Trophoblast cell (in vitro differentiated cells and primary cell): ENCODE measurements around the gene CC2D2A.
A peak's percentile ranks its signal among the peaks of the same experiment; 100 is the strongest.

Experiments used
- DNase-seq, 2 donors: peaks; one replicate each; pipeline ENCODE4 v3.0.0-alpha.2; 2016
- H2AFZ ChIP-seq: 2 replicates; pipeline ENCODE4 v1.6.1; 2013; ENCODE audit warnings: low read length, moderate library complexity, mild to moderate bottlenecking; ENCODE audit not compliant: insufficient read depth, poor library complexity
- H2AK5ac ChIP-seq: 2 replicates; pipeline ENCODE4 v1.6.1; 2013; ENCODE audit warnings: mild to moderate bottlenecking, low read length
- H2BK120ac ChIP-seq: 2 replicates; pipeline ENCODE4 v1.6.1; 2013; ENCODE audit warnings: low read length, mild to moderate bottlenecking, moderate library complexity; ENCODE audit not compliant: insufficient read depth, poor library complexity
- H2BK12ac ChIP-seq: 2 replicates; pipeline ENCODE4 v1.6.1; 2013; ENCODE audit warnings: mild to moderate bottlenecking, low read length, moderate library complexity
- H2BK5ac ChIP-seq: 2 replicates; pipeline ENCODE4 v1.6.1; 2013; ENCODE audit warnings: low read length, low read depth, moderate library complexity, mild to moderate bottlenecking; ENCODE audit not compliant: poor library complexity
- H3K14ac ChIP-seq: 2 replicates; pipeline ENCODE4 v1.6.1; 2013; ENCODE audit warnings: mild to moderate bottlenecking, low read length
- H3K18ac ChIP-seq: 2 replicates; pipeline ENCODE4 v1.6.1; 2013; ENCODE audit warnings: mild to moderate bottlenecking, low read length
- H3K23ac ChIP-seq: 2 replicates; pipeline ENCODE4 v1.6.1; 2013; ENCODE audit warnings: low read length
- H3K27ac ChIP-seq: 2 replicates; pipeline ENCODE4 v1.5.1; 2013; ENCODE audit warnings: low read depth, mild to moderate bottlenecking, inconsistent platforms, low read length, moderate library complexity
- H3K27me3 ChIP-seq: 2 replicates; pipeline ENCODE4 v1.6.1; 2013; ENCODE audit warnings: inconsistent platforms, mild to moderate bottlenecking, low read length, moderate library complexity; ENCODE audit not compliant: insufficient read depth
- H3K36me3 ChIP-seq, 2 experiments: 1 replicate in 1 of 2; 2 replicates in 1 of 2; pipeline ENCODE4 v1.6.1; 2013; ENCODE audit warnings: low read length in 2 of 2, mild to moderate bottlenecking in 2 of 2, moderate library complexity in 1 of 2; ENCODE audit not compliant: insufficient read depth in 2 of 2, control insufficient read depth in 1 of 2
- H3K4ac ChIP-seq: 2 replicates; pipeline ENCODE4 v1.6.1; 2013; ENCODE audit warnings: low read depth, mild to moderate bottlenecking, low read length, moderate library complexity
- H3K4me1 ChIP-seq, 2 experiments: 1 replicate in 1 of 2; 2 replicates in 1 of 2; pipeline ENCODE4 v1.6.1; 2013; ENCODE audit warnings: low read length in 2 of 2, mild to moderate bottlenecking in 2 of 2, moderate library complexity in 1 of 2; ENCODE audit not compliant: insufficient read depth in 2 of 2, control insufficient read depth in 1 of 2
- H3K4me2 ChIP-seq: 2 replicates; pipeline ENCODE4 v1.6.1; 2013; ENCODE audit warnings: inconsistent platforms, mild to moderate bottlenecking, low read length, moderate library complexity
- H3K4me3 ChIP-seq: 2 replicates; pipeline ENCODE4 v1.5.1; 2013; ENCODE audit warnings: mild to moderate bottlenecking, low read depth, low read length, inconsistent platforms
- H3K79me1 ChIP-seq: one replicate; pipeline ENCODE4 v1.6.1; 2013; ENCODE audit warnings: low read length
- H3K79me2 ChIP-seq: 2 replicates; pipeline ENCODE4 v1.6.1; 2013; ENCODE audit warnings: low read length, mild to moderate bottlenecking; ENCODE audit not compliant: control insufficient read depth, insufficient read depth, poor library complexity
- H3K9ac ChIP-seq: 2 replicates; pipeline ENCODE4 v1.6.1; 2013; ENCODE audit warnings: mild to moderate bottlenecking, low read length
- H3K9me3 ChIP-seq: 2 replicates; pipeline ENCODE4 v1.6.1; 2013; ENCODE audit warnings: low read depth, mild to moderate bottlenecking, control low read depth, inconsistent platforms, low read length; ENCODE audit not compliant: insufficient read depth
- H4K12ac ChIP-seq: 2 replicates; pipeline ENCODE4 v1.6.1; 2013; ENCODE audit warnings: low read depth, mild to moderate bottlenecking, low read length, moderate library complexity
- H4K8ac ChIP-seq: 2 replicates; pipeline ENCODE4 v1.6.1; 2013; ENCODE audit warnings: low read depth, mild to moderate bottlenecking, low read length, moderate library complexity
- H4K91ac ChIP-seq: one replicate; pipeline ENCODE4 v1.6.1; 2013; ENCODE audit warnings: low read depth, mild to moderate bottlenecking, low read length, moderate library complexity
- WGBS: extraction: QIAGEN DNeasy Blood & Tissue Kit; methylation state at CpG from one replicate; pipeline ENCODE4 v1.1.7; 2013; ENCODE audit warnings: missing lambda C conversion rate; ENCODE audit not compliant: insufficient read length, insufficient coverage; ENCODE audit errors: extremely low coverage; 5-methylcytosine and 5-hydroxymethylcytosine counted together

The CC2D2A gene

GRCh38 chr4:15569746-15570145 is 100.1 kb downstream of the CC2D2A start:
- H2BK12ac ChIP-seq: no peak overlapping the region
- no peak overlapping the region for H3K4me3 ChIP-seq
- WGBS: no CpG with 5 or more reads among the region's 5 CpGs
- no peak overlapping the region for H4K12ac ChIP-seq
- no peak overlapping the region for H2AK5ac ChIP-seq
- no peak overlapping the region for H3K9ac ChIP-seq
- no peak overlapping the region for H4K91ac ChIP-seq
- H3K27me3 ChIP-seq: no peaks in the 10 kb centered on the region
- H4K8ac ChIP-seq: no peak overlapping the region
- H3K23ac ChIP-seq: no peak overlapping the region
- H3K79me2 ChIP-seq: no peaks in the 10 kb centered on the region
- no peaks in the 10 kb centered on the region for H3K9me3 ChIP-seq
- no peak overlapping the region for H3K18ac ChIP-seq
- no peak overlapping the region for H3K4ac ChIP-seq
- DNase-seq: peak; percentile 78 to 93
- no peak overlapping the region for H2AFZ ChIP-seq
- H2BK120ac ChIP-seq: no peak overlapping the region
- peaks cover 0 to 4% of the 10 kb centered on the region in 2 experiments for H3K36me3 ChIP-seq
- no peaks in the 10 kb centered on the region for H3K79me1 ChIP-seq
- no peak overlapping the region for H3K4me2 ChIP-seq
- H3K27ac ChIP-seq: no peak overlapping the region
- no peak overlapping the region for H3K14ac ChIP-seq
- H3K4me1 ChIP-seq: peaks cover 0 to 2% of the 10 kb centered on the region in 2 experiments
- H2BK5ac ChIP-seq: no peak overlapping the region

- Histone ChIP-seq H4K8ac (no peak overlapping the region), H3K27ac (no peak overlapping the region), H3K4me3 (no peak overlapping the region), H3K4me2 (no peak overlapping the region), H2BK120ac (no peak overlapping the region), H3K79me1 (no peaks in the 10 kb centered on the region), H3K79me2 (no peaks in the 10 kb centered on the region), H2BK5ac (no peak overlapping the region), H3K9me3 (no peaks in the 10 kb centered on the region), H4K12ac (no peak overlapping the region), H3K4ac (no peak overlapping the region), H2BK12ac (no peak overlapping the region), H2AK5ac (no peak overlapping the region), H3K27me3 (no peaks in the 10 kb centered on the region), H3K18ac (no peak overlapping the region), H3K36me3 (no peaks in the 10 kb centered on the region), H3K9ac (no peak overlapping the region), H3K4me1 (peaks cover 2 to 3% of the 10 kb centered on the region in 2 experiments), H3K14ac (no peak overlapping the region), H4K91ac (peak overlapping the region; percentile 55), H3K23ac (no peak overlapping the region), H2AFZ (no peak overlapping the region)
- DNase-seq: peak; percentile 57 to 91
- no CpG with 5 or more reads among the region's 2 CpGs for WGBS
Measured at GRCh38 chr4:15575966-15576365, 106.3 kb downstream of the CC2D2A start.

- Histone ChIP-seq H3K79me1 (no peaks in the 10 kb centered on the region), H2BK12ac (no peak overlapping the region), H3K9ac (no peak overlapping the region), H3K4me2 (no peak overlapping the region), H2BK5ac (no peak overlapping the region), H4K12ac (no peak overlapping the region), H3K4ac (no peak overlapping the region), H4K91ac (no peak overlapping the region), H3K4me3 (no peak overlapping the region), H4K8ac (no peak overlapping the region), H3K14ac (no peak overlapping the region), H2AK5ac (no peak overlapping the region), H2BK120ac (no peak overlapping the region), H3K27ac (no peak overlapping the region), H3K18ac (no peak overlapping the region), H2AFZ (no peak overlapping the region), H3K79me2 (no peaks in the 10 kb centered on the region), H3K36me3 (no peaks in the 10 kb centered on the region), H3K23ac (no peak overlapping the region), H3K4me1 (peaks cover 2 to 5% of the 10 kb centered on the region in 2 experiments), H3K27me3 (no peaks in the 10 kb centered on the region), H3K9me3 (no peaks in the 10 kb centered on the region)
- DNase-seq: peak in 1 of 2 donors; percentile 37
Measured at GRCh38 chr4:15577508-15577907, 107.8 kb downstream of the CC2D2A start.

GRCh38 chr4:15584785-15585184 is 115.1 kb downstream of the CC2D2A start:
- Histone ChIP-seq H2BK120ac (no peak overlapping the region), H3K4me3 (no peak overlapping the region), H3K4me1 (peaks cover 0 to 2% of the 10 kb centered on the region in 2 experiments), H3K79me1 (no peaks in the 10 kb centered on the region), H3K23ac (no peak overlapping the region), H2AK5ac (no peak overlapping the region), H2AFZ (no peak overlapping the region), H3K9ac (no peak overlapping the region), H3K27me3 (no peaks in the 10 kb centered on the region), H3K18ac (no peak overlapping the region), H2BK12ac (no peak overlapping the region), H3K27ac (no peak overlapping the region), H3K4ac (no peak overlapping the region), H4K12ac (no peak overlapping the region), H4K8ac (no peak overlapping the region), H3K9me3 (no peaks in the 10 kb centered on the region), H3K36me3 (peaks cover 0 to 3% of the 10 kb centered on the region in 2 experiments), H3K14ac (no peak overlapping the region), H3K79me2 (no peaks in the 10 kb centered on the region), H4K91ac (no peak overlapping the region), H2BK5ac (no peak overlapping the region), H3K4me2 (no peak overlapping the region)
- WGBS: no CpG with 5 or more reads among the region's 1 CpG
- no peak for DNase-seq
